ENCODE results near the gene KMO. TPM values are rescaled to one million over a fixed set of nuclear protein-coding genes. Genes with fewer than 3 reads are reported as not detected.
A peak's percentile ranks its signal among the peaks of the same experiment; 100 is the strongest.

Gene KMO
- 4.7 TPM for total RNA-seq

DNA sequence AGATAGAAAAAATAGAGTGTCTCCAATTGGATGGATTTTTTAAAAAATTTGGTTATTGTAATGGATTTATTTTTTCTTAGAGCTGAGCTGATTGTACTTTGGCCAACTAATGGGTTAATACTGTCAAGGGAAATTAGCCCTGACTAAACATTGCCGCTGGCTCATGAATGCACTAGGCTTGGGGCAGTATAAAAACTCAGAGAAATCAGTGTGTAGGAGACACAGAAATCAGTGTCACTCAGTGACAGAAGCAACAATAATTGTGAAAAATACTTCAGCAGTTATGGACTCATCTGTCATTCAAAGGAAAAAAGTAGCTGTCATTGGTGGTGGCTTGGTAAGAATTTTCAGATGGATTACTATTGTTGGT is at the start of gene KMO:
Gene KMO (plus strand): TSS at position 217 of the 370 bp plus-strand sequence. CDS start 67 bp downstream, at position 284.
- no peak within 1 kb of the TSS for H3K27ac ChIP-seq
- H3K4me3 ChIP-seq, result peak within 1 kb of the TSS; percentile 32 to 37
- intact Hi-C loops (cut with DNase I), result no loop called here
- TF ChIP-seq, protein P1, sequence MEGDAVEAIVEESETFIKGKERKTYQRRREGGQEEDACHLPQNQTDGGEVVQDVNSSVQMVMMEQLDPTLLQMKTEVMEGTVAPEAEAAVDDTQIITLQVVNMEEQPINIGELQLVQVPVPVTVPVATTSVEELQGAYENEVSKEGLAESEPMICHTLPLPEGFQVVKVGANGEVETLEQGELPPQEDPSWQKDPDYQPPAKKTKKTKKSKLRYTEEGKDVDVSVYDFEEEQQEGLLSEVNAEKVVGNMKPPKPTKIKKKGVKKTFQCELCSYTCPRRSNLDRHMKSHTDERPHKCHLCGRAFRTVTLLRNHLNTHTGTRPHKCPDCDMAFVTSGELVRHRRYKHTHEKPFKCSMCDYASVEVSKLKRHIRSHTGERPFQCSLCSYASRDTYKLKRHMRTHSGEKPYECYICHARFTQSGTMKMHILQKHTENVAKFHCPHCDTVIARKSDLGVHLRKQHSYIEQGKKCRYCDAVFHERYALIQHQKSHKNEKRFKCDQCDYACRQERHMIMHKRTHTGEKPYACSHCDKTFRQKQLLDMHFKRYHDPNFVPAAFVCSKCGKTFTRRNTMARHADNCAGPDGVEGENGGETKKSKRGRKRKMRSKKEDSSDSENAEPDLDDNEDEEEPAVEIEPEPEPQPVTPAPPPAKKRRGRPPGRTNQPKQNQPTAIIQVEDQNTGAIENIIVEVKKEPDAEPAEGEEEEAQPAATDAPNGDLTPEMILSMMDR (IDR thresholded peaks at IDR 0.05), result no peak
- no peak for TF ChIP-seq POLR2A (IDR thresholded peaks at IDR 0.05)
- TF ChIP-seq POLR2AphosphoS5 (IDR thresholded peaks at IDR 0.05; ENCODE audit: insufficient read depth in 1 of 2, low read depth in 1 of 2), result no peak
- no peaks in the 10 kb centered on the region for H3K27me3 ChIP-seq
- H3K36me3 ChIP-seq, result no peaks in the 10 kb centered on the region
- H3K9me3 ChIP-seq, result no peaks in the 10 kb centered on the region
- H3K4me1 ChIP-seq, result no peaks in the 10 kb centered on the region
- no peak for DNase-seq (ENCODE audit: extremely low spot score in 2 of 2)

DNA sequence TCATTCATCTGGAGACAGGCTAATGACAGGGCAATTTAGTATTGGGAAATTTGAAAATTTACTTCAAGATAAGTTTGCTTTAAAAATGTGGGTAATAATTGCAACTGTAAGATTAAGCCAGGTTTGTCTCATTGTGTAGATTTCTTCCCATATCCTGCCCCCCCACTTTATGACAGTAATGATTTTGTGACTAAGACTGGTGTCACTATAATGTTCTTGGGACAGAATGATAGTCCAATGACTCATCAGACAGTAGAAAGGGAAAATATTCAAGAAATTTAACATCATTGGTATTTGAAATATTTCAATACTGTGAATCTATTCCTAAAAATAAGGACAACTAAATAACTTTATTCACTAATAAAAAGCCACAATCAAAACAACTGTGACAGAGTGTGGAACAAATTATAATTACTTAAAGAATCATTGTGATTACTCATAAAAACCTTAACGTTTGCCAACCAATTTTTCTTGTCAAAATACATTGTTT is 49.4 kb upstream of the KMO start:
- Histone ChIP-seq H3K4me1 (no peaks in the 10 kb centered on the region), H3K36me3 (no peaks in the 10 kb centered on the region), H3K27ac (no peak overlapping the region), H3K27me3 (no peaks in the 10 kb centered on the region), H3K9me3 (no peaks in the 10 kb centered on the region), H3K4me3 (no peak overlapping the region)
- no peak for DNase-seq (ENCODE audit: extremely low spot score in 2 of 2)
- intact Hi-C loops (cut with DNase I), result no loop called here
- TF ChIP-seq POLR2AphosphoS5 (IDR thresholded peaks at IDR 0.05; ENCODE audit: insufficient read depth in 1 of 2, low read depth in 1 of 2) (no peak), POLR2A (IDR thresholded peaks at IDR 0.05) (no peak)
- TF ChIP-seq, protein P1 (IDR thresholded peaks at IDR 0.05), result no peak

DNA sequence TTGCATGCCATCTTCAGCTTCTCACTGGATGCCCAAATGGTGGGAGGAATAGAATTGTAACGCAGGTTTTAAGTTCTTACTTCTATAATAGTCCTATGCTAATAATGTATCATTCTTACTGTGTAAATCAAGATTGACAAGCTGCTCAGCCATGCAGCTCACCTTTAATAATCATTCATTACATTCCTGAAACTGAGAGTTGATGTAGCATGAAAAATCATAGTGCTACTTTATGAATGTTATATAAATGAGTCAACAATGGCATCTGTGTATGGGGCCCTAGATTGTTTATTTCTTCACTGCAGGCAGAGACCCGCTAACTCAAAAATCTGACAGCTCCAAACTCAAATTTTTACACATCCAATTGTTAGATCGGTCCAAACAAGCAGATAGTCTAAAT is 47.0 kb upstream of the KMO start:
- no peaks in the 10 kb centered on the region for H3K27me3 ChIP-seq
- H3K36me3 ChIP-seq, result no peaks in the 10 kb centered on the region
- DNase-seq (ENCODE audit: extremely low spot score in 2 of 2), result no peak
- TF ChIP-seq, protein P1 (IDR thresholded peaks at IDR 0.05), result no peak
- no peak for TF ChIP-seq POLR2A (IDR thresholded peaks at IDR 0.05)
- TF ChIP-seq POLR2AphosphoS5 (IDR thresholded peaks at IDR 0.05; ENCODE audit: insufficient read depth in 1 of 2, low read depth in 1 of 2), result no peak
- no peaks in the 10 kb centered on the region for H3K4me1 ChIP-seq
- no peak overlapping the region for H3K4me3 ChIP-seq
- H3K9me3 ChIP-seq, result no peaks in the 10 kb centered on the region
- no peak overlapping the region for H3K27ac ChIP-seq
- intact Hi-C loops (cut with DNase I), result no loop called here

GRCh38 chr1:241485554-241485992 is 46.6 kb upstream of the KMO start:
- Histone ChIP-seq H3K9me3 (no peaks in the 10 kb centered on the region), H3K4me3 (no peak overlapping the region), H3K27ac (no peak overlapping the region), H3K36me3 (no peaks in the 10 kb centered on the region), H3K27me3 (no peaks in the 10 kb centered on the region), H3K4me1 (no peaks in the 10 kb centered on the region)
- intact Hi-C loops (cut with DNase I), result no loop called here
- DNase-seq (ENCODE audit: extremely low spot score in 2 of 2), result no peak
- TF ChIP-seq POLR2AphosphoS5 (IDR thresholded peaks at IDR 0.05; ENCODE audit: insufficient read depth in 1 of 2, low read depth in 1 of 2) (no peak), POLR2A (IDR thresholded peaks at IDR 0.05) (no peak)
- TF ChIP-seq, protein P1 (IDR thresholded peaks at IDR 0.05), result no peak

GRCh38 chr1:241488739-241489138 is 43.4 kb upstream of the KMO start:
- H3K9me3 ChIP-seq, result no peaks in the 10 kb centered on the region
- intact Hi-C loops (cut with DNase I), result no loop called here
- TF ChIP-seq, protein P1 (IDR thresholded peaks at IDR 0.05), result no peak
- TF ChIP-seq POLR2A (IDR thresholded peaks at IDR 0.05) (no peak), POLR2AphosphoS5 (IDR thresholded peaks at IDR 0.05; ENCODE audit: insufficient read depth in 1 of 2, low read depth in 1 of 2) (no peak)

More at GRCh38 chr1:241488739-241489138, 43.4 kb upstream of the KMO start:
- Histone ChIP-seq H3K36me3 (no peaks in the 10 kb centered on the region), H3K4me1 (no peaks in the 10 kb centered on the region), H3K27me3 (no peaks in the 10 kb centered on the region), H3K27ac (no peak overlapping the region), H3K4me3 (no peak overlapping the region)
- no peak for DNase-seq (ENCODE audit: extremely low spot score in 2 of 2)
